GM23338 (cell line): Measurements from ENCODE around the gene ALPL. TPM values are rescaled to one million over a fixed set of nuclear protein-coding genes. Genes with fewer than 3 reads are reported as not detected.

Experiments used
- ATAC-seq: fragments of 200-7000 bp; cut with Tn5 transposase; 3 replicates; pipeline ENCODE4 v1.9.1; 2020
- DNase-seq: peaks from one replicate; pipeline ENCODE4 v3.0.0-alpha.2; 2015; ENCODE audit warnings: low spot score
- H2AFZ ChIP-seq: fragments of 200-600 bp; sonication (generic); 2 replicates; pipeline ENCODE4 v1.8.0; 2016; ENCODE audit warnings: antibody characterized with exemption, mild to moderate bottlenecking, moderate library complexity
- H3F3A ChIP-seq: fragments of 200-600 bp; sonication (generic); replicated peaks from 2 replicates; pipeline ENCODE4 v1.8.0; 2017; ENCODE audit warnings: antibody characterized with exemption, mixed run types, low read depth
- H3K27ac ChIP-seq: fragments of 200-600 bp; sonication (generic); 2 replicates; pipeline ENCODE4 v1.6.1; 2016; ENCODE audit warnings: low read depth
- H3K27me3 ChIP-seq: fragments of 200-600 bp; sonication (generic); 2 replicates; pipeline ENCODE4 v1.8.0; 2016; ENCODE audit warnings: mild to moderate bottlenecking, mixed run types, moderate library complexity; ENCODE audit not compliant: insufficient read depth
- H3K36me3 ChIP-seq: fragments of 200-600 bp; sonication (generic); 2 replicates; pipeline ENCODE4 v1.8.0; 2016; ENCODE audit warnings: mild to moderate bottlenecking; ENCODE audit not compliant: insufficient read depth
- H3K4me1 ChIP-seq: fragments of 200-600 bp; sonication (generic); 2 replicates; pipeline ENCODE4 v1.8.0; 2016; ENCODE audit warnings: mild to moderate bottlenecking, moderate library complexity; ENCODE audit not compliant: insufficient read depth
- H3K4me2 ChIP-seq: fragments of 200-600 bp; sonication (generic); 2 replicates; pipeline ENCODE4 v1.7.1; 2017; ENCODE audit warnings: mixed run types
- H3K4me3 ChIP-seq: fragments of 200-600 bp; sonication (generic); 2 replicates; pipeline ENCODE4 v1.6.1; 2016; ENCODE audit warnings: mixed run types
- H3K79me2 ChIP-seq: fragments of 200-600 bp; sonication (generic); replicated peaks from 2 replicates; pipeline ENCODE4 v1.8.0; 2017; ENCODE audit warnings: mild to moderate bottlenecking; ENCODE audit not compliant: insufficient read depth
- H3K9me2 ChIP-seq: fragments of 200-600 bp; sonication (generic); 2 replicates; pipeline ENCODE4 v1.8.0; 2017; ENCODE audit not compliant: insufficient read depth
- H4K20me1 ChIP-seq: fragments of 200-600 bp; sonication (generic); replicated peaks from 2 replicates; pipeline ENCODE4 v1.8.0; 2017; ENCODE audit warnings: mild to moderate bottlenecking; ENCODE audit not compliant: insufficient read depth
- H3K27ac Mint-ChIP-seq: 2 replicates; pipeline ENCODE4 v1.8.0; 2020; ENCODE audit warnings: inconsistent platforms, mild to moderate bottlenecking, moderate library complexity, mixed read lengths
- H3K27me3 Mint-ChIP-seq: 3 replicates; pipeline ENCODE4 v1.8.0; 2022; ENCODE audit warnings: low read depth, mild to moderate bottlenecking, moderate library complexity, mixed read lengths, inconsistent platforms; ENCODE audit not compliant: insufficient read depth, poor library complexity
- H3K36me3 Mint-ChIP-seq: 3 replicates; pipeline ENCODE4 v1.8.0; 2021; ENCODE audit warnings: low read depth, mild to moderate bottlenecking, inconsistent platforms, moderate library complexity, mixed read lengths
- H3K4me1 Mint-ChIP-seq: 3 replicates; pipeline ENCODE4 v1.8.0; 2020; ENCODE audit warnings: mild to moderate bottlenecking, inconsistent platforms, mixed read lengths
- H3K4me3 Mint-ChIP-seq: 3 replicates; pipeline ENCODE4 v1.8.0; 2021; ENCODE audit warnings: moderate library complexity, mild to moderate bottlenecking, inconsistent platforms, mixed read lengths
- H3K9me3 Mint-ChIP-seq: 3 replicates; pipeline ENCODE4 v1.8.0; 2020; ENCODE audit warnings: moderate library complexity, mild to moderate bottlenecking, inconsistent platforms, mixed read lengths
- CREB1 ChIP-seq: fragments of 250-450 bp; sonication (Bioruptor Pico); IDR thresholded peaks from 2 replicates; pipeline ENCODE4 v1.5.0; 2020; ENCODE audit warnings: low read depth, mild to moderate bottlenecking, moderate library complexity
- EZH2 ChIP-seq: fragments of 200-600 bp; sonication (generic); IDR thresholded peaks from one replicate; pipeline ENCODE4 v1.8.0; 2017; ENCODE audit warnings: antibody characterized with exemption, mild to moderate bottlenecking, low read depth; ENCODE audit not compliant: unreplicated experiment
- EZH2phosphoT487 ChIP-seq: fragments of 200-600 bp; sonication (generic); IDR thresholded peaks from one replicate; pipeline ENCODE4 v1.8.1; 2018; ENCODE audit warnings: antibody characterized with exemption; ENCODE audit not compliant: unreplicated experiment
- JUNB ChIP-seq: IDR thresholded peaks from one replicate; pipeline ENCODE4 v1.6.1; 2016; ENCODE audit warnings: antibody characterized with exemption; ENCODE audit not compliant: unreplicated experiment
- NANOG ChIP-seq: IDR thresholded peaks from 2 replicates; pipeline ENCODE4 v1.6.1; 2016; ENCODE audit warnings: antibody characterized with exemption, borderline replicate concordance
- POLR2AphosphoS5 ChIP-seq: IDR thresholded peaks from 2 replicates; pipeline ENCODE4 v1.6.1; 2016; ENCODE audit warnings: antibody characterized with exemption, low read depth
- STAT1 ChIP-seq: IDR thresholded peaks from one replicate; pipeline ENCODE4 v1.6.1; 2016; ENCODE audit warnings: antibody characterized with exemption; ENCODE audit not compliant: unreplicated experiment
- ZNF114 ChIP-seq: fragments of 250-450 bp; sonication (Bioruptor Pico); IDR thresholded peaks from 2 replicates; pipeline ENCODE4 v1.5.0; 2020; ENCODE audit warnings: mild to moderate bottlenecking, moderate library complexity
- ZNF331 ChIP-seq: fragments of 250-450 bp; sonication (Bioruptor Pico); IDR thresholded peaks from 2 replicates; pipeline ENCODE4 v1.5.0; 2020; ENCODE audit warnings: low read depth, mild to moderate bottlenecking, moderate library complexity
- polyA plus RNA-seq: library from polyadenylated mRNA; unstranded; fragments of >200 nt; fragmentation: Nextera tagmentation; extraction: Ambion mirVana; gene quantifications from 2 replicates; pipeline ENCODE4 v1.2.1, GENCODE V29; 2016
- total RNA-seq: library from RNA; depleted of rRNA; stranded (reverse); fragments of >200 nt; shearing (Covaris generic); gene quantifications from 2 replicates; pipeline ENCODE4 v1.2.3, GENCODE V29; 2014
- TF ChIP-seq, protein P1 (sequence below): fragments of 250-450 bp; sonication (Bioruptor Pico); IDR thresholded peaks from 2 replicates; pipeline ENCODE4 v1.5.0; 2020; ENCODE audit warnings: mild to moderate bottlenecking, moderate library complexity
- TF ChIP-seq, protein P2 (sequence below): IDR thresholded peaks from one replicate; pipeline ENCODE4 v1.6.1; 2018; ENCODE audit warnings: antibody characterized with exemption; ENCODE audit not compliant: unreplicated experiment
- TF ChIP-seq, protein P3 (sequence below): IDR thresholded peaks from 2 replicates; pipeline ENCODE4 v1.6.1; 2016; ENCODE audit warnings: antibody characterized with exemption

Gene ALPL
- total and polyA plus RNA-seq, 2 experiments from 2014 or later, result 116 to 187 TPM

DNA sequence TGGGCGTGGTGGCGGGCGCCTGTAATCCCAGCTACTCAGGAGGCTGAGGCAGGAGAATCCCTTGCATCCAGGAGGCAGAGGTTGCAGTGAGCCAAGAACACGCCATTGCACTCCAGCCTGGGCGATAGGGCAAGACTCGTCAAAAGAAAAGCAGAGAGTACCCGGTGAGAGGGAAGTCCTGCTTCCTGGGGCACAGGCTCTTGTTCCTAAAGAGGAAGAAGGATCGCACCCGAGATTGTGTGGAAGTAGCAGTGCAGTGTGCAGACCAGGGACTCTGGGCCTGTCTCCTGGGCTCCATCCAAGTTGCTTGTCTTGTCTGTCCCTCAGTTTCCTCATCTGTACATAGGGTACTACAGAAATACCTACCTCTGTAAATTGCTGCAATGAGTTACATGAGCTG is 39.6 kb upstream of the ALPL start:
- H3K4me2 ChIP-seq, result no peak overlapping the region
- Mint-ChIP-seq H3K36me3 (peaks cover 2% of the 10 kb centered on the region; the same call in 2 of the 3 replicates), H3K9me3 (no peaks in the 10 kb centered on the region), H3K27me3 (peaks cover 3% of the 10 kb centered on the region), H3K4me1 (peaks cover 40% of the 10 kb centered on the region), H3K4me3 (no peak overlapping the region), H3K27ac (no peak overlapping the region)
- no peak for DNase-seq
- no peaks in the 10 kb centered on the region for H3F3A ChIP-seq
- H3K9me2 ChIP-seq, result no peaks in the 10 kb centered on the region; the same call in 1 of the 2 replicates
- TF ChIP-seq ZNF114 (CRISPR knock-in tag) (no peak), NANOG (no peak), EZH2phosphoT487 (no peak), CREB1 (CRISPR knock-in tag) (no peak), JUNB (no peak), EZH2 (no peak), ZNF331 (no peak), STAT1 (no peak), POLR2AphosphoS5 (no peak)
- TF ChIP-seq, protein P1, sequence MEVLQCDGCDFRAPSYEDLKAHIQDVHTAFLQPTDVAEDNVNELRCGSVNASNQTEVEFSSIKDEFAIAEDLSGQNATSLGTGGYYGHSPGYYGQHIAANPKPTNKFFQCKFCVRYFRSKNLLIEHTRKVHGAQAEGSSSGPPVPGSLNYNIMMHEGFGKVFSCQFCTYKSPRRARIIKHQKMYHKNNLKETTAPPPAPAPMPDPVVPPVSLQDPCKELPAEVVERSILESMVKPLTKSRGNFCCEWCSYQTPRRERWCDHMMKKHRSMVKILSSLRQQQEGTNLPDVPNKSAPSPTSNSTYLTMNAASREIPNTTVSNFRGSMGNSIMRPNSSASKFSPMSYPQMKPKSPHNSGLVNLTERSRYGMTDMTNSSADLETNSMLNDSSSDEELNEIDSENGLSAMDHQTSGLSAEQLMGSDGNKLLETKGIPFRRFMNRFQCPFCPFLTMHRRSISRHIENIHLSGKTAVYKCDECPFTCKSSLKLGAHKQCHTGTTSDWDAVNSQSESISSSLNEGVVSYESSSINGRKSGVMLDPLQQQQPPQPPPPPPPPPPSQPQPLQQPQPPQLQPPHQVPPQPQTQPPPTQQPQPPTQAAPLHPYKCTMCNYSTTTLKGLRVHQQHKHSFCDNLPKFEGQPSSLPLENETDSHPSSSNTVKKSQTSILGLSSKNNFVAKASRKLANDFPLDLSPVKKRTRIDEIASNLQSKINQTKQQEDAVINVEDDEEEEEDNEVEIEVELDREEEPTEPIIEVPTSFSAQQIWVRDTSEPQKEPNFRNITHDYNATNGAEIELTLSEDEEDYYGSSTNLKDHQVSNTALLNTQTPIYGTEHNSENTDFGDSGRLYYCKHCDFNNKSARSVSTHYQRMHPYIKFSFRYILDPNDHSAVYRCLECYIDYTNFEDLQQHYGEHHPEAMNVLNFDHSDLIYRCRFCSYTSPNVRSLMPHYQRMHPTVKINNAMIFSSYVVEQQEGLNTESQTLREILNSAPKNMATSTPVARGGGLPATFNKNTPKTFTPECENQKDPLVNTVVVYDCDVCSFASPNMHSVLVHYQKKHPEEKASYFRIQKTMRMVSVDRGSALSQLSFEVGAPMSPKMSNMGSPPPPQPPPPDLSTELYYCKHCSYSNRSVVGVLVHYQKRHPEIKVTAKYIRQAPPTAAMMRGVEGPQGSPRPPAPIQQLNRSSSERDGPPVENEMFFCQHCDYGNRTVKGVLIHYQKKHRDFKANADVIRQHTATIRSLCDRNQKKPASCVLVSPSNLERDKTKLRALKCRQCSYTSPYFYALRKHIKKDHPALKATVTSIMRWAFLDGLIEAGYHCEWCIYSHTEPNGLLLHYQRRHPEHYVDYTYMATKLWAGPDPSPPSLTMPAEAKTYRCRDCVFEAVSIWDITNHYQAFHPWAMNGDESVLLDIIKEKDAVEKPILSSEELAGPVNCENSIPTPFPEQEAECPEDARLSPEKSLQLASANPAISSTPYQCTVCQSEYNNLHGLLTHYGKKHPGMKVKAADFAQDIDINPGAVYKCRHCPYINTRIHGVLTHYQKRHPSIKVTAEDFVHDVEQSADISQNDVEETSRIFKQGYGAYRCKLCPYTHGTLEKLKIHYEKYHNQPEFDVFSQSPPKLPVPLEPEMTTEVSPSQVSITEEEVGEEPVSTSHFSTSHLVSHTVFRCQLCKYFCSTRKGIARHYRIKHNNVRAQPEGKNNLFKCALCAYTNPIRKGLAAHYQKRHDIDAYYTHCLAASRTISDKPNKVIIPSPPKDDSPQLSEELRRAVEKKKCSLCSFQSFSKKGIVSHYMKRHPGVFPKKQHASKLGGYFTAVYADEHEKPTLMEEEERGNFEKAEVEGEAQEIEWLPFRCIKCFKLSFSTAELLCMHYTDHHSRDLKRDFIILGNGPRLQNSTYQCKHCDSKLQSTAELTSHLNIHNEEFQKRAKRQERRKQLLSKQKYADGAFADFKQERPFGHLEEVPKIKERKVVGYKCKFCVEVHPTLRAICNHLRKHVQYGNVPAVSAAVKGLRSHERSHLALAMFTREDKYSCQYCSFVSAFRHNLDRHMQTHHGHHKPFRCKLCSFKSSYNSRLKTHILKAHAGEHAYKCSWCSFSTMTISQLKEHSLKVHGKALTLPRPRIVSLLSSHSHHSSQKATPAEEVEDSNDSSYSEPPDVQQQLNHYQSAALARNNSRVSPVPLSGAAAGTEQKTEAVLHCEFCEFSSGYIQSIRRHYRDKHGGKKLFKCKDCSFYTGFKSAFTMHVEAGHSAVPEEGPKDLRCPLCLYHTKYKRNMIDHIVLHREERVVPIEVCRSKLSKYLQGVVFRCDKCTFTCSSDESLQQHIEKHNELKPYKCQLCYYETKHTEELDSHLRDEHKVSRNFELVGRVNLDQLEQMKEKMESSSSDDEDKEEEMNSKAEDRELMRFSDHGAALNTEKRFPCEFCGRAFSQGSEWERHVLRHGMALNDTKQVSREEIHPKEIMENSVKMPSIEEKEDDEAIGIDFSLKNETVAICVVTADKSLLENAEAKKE (CRISPR knock-in tag), result no peak
- TF ChIP-seq, protein P2, sequence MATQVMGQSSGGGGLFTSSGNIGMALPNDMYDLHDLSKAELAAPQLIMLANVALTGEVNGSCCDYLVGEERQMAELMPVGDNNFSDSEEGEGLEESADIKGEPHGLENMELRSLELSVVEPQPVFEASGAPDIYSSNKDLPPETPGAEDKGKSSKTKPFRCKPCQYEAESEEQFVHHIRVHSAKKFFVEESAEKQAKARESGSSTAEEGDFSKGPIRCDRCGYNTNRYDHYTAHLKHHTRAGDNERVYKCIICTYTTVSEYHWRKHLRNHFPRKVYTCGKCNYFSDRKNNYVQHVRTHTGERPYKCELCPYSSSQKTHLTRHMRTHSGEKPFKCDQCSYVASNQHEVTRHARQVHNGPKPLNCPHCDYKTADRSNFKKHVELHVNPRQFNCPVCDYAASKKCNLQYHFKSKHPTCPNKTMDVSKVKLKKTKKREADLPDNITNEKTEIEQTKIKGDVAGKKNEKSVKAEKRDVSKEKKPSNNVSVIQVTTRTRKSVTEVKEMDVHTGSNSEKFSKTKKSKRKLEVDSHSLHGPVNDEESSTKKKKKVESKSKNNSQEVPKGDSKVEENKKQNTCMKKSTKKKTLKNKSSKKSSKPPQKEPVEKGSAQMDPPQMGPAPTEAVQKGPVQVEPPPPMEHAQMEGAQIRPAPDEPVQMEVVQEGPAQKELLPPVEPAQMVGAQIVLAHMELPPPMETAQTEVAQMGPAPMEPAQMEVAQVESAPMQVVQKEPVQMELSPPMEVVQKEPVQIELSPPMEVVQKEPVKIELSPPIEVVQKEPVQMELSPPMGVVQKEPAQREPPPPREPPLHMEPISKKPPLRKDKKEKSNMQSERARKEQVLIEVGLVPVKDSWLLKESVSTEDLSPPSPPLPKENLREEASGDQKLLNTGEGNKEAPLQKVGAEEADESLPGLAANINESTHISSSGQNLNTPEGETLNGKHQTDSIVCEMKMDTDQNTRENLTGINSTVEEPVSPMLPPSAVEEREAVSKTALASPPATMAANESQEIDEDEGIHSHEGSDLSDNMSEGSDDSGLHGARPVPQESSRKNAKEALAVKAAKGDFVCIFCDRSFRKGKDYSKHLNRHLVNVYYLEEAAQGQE, result no peak
- TF ChIP-seq, protein P3, sequence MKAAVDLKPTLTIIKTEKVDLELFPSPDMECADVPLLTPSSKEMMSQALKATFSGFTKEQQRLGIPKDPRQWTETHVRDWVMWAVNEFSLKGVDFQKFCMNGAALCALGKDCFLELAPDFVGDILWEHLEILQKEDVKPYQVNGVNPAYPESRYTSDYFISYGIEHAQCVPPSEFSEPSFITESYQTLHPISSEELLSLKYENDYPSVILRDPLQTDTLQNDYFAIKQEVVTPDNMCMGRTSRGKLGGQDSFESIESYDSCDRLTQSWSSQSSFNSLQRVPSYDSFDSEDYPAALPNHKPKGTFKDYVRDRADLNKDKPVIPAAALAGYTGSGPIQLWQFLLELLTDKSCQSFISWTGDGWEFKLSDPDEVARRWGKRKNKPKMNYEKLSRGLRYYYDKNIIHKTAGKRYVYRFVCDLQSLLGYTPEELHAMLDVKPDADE, result no peak
- no peaks in the 10 kb centered on the region for H3K79me2 ChIP-seq
- no peak overlapping the region for H2AFZ ChIP-seq
- no peaks in the 10 kb centered on the region for H3K36me3 ChIP-seq
- H3K27ac ChIP-seq, result no peak overlapping the region
- peaks cover 19% of the 10 kb centered on the region for H3K4me1 ChIP-seq
- no peak overlapping the region for H3K4me3 ChIP-seq
- no peaks in the 10 kb centered on the region for H3K27me3 ChIP-seq
- no peaks in the 10 kb centered on the region for H4K20me1 ChIP-seq
- ATAC-seq, result no peak
